OCI-M1 (cell line): ENCODE results near the gene STN1.

Experiments used
- DNase-seq: peaks from one replicate; lab custom pipeline; 2025; lab: John Stamatoyannopoulos, UW

STN1 gene

DNA sequence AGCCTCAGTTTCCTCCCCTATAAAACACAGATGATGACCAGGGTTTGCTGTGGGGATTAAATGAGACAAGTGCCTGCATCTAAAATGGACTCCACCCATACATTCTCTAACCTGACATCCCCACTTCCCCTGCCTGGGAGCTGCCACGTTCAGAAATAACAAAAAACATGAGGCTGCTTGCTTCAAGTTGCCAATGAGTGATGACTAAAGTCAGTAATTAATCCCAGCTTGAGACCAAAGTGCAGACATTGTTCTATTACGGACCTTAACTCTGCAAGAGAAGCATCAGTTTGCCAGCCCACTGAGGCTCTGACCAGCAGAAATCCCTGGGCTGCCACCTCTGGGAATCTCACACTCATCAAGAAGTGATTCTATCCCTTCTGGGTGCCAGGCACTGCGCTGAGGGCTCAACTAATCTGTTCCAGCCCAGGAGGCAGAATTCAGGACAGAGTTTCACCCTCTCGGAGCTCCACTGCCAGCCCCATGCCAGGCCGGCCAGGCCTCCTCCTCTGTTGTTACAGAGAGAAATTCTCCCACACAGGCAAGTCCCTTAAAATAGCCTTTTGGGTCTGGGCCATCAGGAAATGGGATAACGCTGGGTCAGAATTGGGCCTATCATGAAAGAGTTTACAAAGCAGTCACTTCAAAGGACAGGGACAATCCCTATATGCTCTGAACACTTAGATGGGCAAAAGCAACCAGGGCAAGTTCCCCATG, 74.0 kb downstream of the STN1 start:
- DNase-seq = no peak

DNA sequence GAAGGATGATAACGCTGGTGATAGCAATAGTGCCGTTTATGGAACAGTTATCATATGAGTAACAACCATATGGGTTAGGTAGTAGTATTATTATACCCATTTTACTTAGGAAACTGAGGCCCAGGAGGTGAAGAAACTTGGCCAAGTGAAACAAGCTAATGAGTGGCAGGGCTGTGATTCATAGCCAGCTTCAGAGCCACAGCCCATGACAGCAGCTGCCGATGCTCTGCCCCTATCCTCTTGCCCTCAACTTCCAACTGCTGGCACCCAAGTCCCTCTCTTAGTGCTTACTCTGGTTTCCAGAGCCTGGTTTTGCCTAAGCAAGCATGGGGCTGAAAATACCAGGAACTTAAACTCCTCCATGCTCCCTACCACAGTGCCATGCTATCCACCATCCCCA, 74.9 kb downstream of the STN1 start:
- no peak for DNase-seq

DNA sequence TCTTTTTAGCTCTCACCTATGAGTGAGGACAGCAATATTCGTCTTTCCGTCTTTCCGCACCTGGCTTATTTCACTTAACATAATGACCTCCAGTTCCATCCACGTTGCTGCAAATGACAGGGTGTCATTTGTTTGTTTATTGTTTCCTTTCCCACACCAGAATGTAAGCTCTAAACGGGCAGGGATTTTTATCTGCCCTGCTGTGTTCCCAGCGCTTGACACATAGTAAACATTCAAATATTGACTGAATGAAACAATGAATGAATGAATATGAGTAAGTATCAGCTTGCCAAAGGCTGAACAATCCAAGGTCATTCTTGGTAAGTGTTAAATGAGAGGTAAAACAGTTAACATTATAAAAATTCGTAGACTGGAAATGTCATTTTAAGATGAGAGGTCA, 75.4 kb downstream of the STN1 start:
- DNase-seq = no peak

DNA sequence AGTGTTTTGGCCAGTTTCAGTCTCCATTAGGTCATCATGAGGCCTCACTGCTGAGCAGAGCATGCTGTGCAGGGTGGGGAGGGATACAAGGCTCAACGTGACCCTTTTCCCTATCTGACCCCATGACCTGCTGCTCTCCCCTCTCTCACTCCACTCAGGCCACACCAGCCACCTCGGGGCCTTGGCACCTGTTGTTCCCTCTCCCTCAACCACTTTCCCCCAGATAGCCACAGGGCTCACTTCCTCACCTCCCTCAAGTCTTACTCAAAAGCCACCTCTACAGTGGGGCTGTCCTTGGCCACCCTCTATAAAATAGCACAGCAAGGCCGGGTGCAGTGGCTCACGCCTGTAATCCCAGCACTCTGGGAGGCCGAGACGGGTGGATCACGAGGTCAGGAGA, 76.5 kb downstream of the STN1 start:
- no peak for DNase-seq

DNA sequence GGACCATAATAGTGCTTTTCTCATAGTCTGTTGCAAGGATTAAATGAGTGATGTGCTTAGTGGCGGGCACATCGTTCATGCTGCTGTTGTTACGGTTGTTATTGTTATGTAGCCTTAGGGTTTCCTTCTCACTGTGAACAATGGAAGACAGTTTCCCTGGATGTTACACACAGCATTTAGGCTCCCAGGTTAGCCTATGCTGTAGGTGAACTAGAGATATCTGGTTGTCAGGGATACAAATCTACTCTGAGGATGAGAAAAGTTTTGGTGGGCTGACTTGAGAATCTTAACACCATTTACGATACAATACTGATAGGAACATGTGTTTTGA, 77.3 kb downstream of the STN1 start:
- no peak for DNase-seq

DNA sequence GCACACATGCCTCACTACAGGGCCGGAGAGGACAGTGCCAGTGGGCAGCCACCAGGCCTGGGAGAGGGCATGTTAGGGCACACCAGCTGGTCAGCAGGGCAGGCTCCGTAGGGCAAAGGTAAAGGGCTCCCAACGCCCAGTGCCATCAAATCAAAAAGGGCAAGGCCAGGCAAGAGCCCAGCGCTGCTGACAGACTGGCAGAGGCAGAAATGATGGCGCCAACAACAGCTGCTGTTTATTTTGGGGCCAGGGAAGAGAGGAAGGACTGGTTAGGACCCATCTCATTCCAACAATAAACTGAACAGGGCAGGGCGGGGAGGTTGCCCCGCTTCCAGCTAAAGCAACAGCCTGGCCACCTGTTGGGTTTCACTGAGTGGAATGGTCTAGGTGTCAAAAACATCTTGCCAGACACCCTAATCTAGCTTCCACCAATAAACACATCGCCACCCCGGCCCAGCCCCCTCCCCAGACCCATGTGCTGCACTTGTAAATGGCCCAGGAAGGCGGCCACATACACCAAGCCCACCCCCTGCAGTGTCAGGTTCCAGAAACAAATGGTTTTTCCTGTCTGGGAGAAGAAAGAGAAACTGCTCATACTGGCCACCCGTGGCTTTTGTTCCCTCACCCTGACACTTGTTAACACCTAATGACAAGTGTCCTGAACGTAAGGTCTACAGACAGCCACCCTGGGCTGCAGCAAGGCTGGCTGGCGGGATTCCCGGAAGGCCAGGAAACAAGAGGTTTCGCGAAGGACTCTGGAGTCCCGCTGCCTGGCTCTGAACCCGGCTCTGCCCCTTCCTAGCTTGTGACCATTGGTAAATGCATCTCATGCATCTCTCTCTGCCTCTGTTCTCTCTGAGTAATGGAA, 77.9 kb downstream of the STN1 start:
- DNase-seq = no peak

DNA sequence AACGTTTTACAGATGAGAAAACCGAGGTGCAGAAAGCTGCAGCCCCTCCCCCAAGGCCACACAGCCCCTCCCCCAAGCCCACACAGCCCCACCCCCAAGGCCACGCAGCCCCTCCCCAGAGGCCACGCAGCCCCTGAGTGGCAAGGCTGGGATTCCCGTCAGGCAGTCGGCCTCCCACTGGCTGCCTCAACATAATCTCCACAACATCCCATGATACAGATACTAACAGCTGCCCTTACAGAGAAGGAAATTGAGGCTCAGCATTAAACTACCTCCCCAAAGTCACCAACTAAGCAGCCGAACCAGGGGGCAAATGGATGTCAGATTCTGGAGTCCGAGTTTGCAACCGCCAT, 78.5 kb downstream of the STN1 start:
- no peak for DNase-seq

DNA sequence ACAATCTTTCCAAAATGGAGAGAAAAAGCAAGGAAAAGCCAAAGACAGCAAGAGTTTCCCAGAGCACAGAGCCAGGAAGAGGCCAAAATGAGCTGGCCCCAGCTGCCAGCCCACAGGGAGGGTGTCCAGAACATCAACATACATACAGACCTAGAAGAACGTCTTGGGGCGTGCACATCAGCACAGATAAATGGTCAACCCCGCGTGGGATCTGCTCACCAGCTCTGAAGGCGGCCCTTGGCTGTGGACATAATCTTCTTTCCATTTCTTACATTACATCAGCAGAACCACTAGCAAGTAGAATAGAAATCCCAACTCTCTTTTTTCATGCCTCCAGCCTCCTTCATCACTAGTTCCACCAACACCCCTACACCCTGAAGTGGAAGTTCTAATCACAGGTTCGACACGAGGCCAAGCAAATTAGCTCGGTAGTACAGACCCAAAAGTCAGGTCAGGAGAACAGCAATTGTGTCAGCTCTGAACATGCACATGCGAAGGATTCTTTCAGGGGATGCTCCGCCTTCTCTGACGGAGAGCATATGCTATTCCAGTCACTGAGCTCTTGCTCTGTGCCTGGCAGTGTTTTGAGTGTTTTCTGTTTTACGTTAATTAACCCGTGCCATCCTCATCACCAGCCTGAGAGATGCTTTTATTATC, 79.0 kb downstream of the STN1 start:
- no peak for DNase-seq

DNA sequence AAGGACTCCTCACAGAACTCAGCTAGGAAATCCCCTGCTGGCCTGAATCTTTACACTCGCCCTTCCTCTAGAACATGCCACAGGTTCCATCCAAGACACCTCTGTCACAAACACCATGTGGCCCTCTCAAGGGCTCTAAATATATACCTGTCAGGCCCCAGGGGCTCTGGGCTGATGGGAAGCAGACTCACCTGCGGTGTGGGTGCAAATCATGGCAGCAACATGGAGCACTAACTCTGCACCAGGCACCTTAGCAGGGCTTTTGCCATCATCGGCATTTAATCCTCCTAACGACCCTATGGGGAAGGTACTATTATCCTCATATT, 80.0 kb downstream of the STN1 start:
- DNase-seq = no peak

DNA sequence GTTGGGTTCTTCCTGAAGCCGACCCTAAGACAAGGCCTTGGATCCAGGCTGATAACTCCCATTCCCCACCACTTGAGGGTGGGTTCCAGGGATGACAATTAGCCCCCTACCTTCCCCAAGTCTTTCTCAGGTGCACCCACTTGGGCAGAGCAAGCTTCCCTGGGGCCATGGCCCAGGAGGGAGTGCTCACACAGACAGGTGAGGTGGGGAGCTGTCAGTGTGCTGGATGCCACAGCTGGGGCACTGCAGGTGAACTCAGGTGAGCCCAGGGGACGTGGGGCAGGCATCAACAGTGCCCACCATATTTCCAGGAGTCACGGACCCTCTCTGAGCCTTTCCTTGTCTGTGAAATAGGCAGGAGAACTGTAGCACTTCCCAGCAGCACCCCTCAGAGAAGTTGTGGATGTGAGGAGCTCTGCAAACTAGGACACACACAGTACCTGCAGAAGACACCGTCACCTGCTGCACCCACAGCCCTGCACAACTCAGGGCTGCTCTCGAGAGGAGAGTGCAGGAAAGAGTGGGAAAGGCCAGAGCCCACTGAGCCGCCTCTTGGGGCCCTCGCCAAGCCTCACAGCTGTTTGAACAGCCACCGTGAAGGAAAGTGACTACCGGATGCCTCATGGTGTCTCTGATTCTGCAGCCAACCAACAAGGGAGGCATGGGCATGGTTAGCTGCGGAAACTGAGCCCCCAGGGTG, 80.5 kb downstream of the STN1 start:
- no peak for DNase-seq

DNA sequence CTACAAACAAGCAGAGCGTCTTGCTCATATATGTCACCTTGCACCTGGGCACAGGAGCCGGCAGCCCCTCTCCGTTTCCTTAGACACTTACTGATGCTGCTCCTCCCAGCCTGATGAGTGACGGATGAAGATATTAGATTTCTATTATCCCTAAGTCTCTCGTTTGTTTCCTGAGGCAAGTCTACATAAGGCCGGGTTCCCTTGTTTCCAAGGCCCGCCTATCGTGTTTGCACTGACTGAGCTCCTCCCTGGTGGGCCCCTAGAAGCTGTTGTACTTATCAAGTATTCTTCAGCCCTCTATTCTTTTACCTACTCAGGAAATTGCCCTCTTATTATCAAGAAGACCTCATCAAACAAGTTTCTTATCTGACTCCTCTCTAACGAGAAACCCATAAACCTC, 81.1 kb downstream of the STN1 start:
- no peak for DNase-seq

DNA sequence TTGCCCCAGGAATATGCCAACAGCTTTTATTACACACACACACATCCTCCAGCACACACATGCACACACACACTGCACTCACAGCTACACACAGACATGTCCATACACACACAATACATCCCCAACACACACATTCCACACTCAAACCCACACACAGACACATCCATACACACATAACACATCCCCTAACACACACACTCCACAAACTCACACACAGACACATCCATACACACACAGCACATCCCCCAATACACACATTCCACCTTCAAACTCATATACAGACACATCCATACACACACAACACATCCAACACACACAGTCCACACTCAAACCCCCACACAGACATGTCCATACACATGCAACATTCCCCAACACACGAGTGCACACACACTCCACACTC, 81.7 kb downstream of the STN1 start:
- DNase-seq = no peak

DNA sequence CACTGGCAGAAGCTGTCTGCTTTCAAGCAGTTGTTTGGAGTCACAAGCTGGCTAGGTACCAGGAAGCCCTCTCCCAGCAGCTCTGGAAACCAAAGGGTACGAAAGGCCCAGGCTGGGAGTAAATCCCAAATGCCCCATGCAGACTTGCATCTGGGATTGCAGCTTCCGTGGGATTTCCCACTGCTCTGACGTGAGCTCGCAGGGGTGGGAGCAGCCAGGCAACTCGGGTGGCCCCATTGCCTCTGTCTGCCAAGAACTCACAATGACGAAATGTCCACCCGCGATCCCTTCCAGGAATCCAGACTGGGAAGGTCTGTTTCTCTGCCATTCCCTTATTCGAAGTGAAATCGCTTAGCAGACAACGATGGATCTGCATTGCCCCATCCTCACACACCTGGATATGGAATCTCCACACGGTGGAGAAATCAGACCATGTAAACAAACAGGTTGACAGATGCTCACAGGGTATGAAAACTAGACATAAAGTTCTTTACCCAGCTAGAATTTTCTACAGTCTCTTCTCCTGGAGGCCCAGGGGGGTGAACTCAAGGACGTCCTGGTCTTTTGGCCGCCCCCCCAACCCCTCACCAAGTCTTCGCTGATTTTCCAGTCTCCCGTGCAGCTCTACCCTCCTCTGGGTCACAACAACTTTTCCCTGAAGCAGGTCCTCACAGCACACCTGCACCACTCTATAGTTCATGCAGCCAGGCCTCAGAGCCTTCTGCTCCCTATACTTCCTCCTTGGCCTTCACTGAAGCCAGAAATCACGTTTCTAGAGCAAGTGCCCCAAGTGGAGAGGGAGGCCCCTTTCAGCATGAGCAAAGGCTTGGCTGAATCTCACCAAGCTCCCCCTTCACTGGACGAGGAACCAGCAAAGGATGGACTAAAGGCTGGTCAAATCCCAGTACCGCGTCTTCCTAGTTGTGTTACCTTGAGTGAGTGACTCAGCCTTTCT, 82.6 kb downstream of the STN1 start:
- DNase-seq = no peak

DNA sequence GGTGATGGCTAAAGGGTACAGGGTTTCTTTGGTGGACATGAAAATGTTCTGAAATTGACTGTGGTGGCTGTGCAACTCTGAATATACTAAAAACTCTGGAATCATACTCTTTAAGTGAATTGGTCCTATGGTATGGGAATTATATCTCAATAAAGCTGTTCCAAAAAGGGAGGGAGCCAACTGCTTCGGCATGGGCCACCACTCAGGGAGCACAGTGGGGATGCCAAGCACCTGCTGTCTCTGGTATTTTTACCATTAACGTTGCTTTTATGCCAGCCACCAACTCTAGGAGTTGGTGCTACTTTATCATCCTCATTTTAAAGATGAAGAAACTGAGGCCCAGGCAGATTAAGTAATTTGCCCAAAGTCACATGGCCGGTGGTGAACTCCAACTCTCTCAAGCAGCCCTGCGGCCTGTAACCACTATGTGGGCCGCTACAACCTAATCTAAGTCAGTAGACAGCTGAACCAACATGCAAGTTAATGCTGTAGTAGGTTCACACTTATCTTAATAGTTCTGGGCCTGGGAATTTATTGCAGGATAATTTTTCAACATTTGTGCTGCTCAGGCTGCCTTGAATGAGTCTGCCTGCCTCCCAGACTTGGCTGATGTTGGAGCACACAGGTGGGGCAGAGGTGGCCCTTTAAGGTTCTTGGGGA, 83.4 kb downstream of the STN1 start:
- no peak for DNase-seq

DNA sequence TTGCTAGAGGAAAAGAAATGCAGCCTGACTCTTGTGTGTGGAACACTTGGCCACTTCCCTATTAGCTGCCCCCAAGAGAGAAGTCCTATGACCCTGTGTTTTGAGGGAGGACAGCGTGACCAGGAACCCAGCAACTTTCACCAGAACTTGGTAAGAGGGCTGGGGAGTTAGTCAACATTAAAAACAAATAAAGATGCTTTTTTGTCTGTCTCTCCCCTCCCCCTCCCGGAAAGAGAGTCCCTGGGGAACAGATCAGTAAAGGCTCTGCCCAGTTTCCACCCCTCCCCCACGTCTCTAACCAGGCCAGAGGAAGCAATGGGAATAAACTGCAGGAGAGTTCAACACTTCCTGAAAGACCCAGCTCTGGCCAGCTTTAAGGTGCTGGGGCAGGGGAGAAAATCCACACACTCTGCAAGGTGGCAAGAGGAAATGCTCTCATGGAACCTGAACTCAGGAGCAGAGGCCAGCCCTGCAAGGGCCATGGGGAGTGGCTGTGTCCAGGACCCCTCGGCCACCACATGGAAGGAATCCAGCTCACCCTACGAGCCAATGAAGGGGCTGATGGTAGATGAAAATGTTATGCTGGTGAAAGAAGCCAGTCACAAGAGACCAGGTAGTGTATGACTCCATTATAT, 84.1 kb downstream of the STN1 start:
- no peak for DNase-seq

DNA sequence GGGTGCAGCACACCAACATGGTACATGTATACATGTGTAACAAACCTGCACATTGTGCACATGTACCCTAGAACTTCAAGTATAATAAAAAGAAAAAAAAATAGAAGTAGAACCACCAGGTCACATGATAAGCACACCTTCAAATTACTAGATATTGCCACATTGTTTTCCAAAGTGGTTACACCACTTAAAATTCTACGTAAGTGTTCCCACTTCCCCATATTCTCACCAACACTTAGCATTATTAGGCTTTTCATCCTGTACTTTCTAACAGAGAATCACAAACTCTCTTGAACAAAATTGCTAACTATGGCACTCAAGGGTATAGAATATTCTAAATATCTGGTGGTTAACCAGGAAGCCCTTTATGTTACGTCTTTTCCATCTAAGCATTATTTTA, 85.2 kb downstream of the STN1 start:
- DNase-seq = no peak
